OCI-LY3 (cell line): Measurements from ENCODE around the gene PTPN21.

Experiments
- H2AFZ ChIP-seq: fragments of 200-600, 300-600 bp; shearing (Covaris generic); 2 replicates; pipeline ENCODE4 v1.6.0; 2014; ENCODE audit warnings: antibody characterized with exemption, low read depth, low read length
- H3K27ac ChIP-seq: fragments of 200-600, 300-600 bp; sonication (generic); 2 replicates; pipeline ENCODE4 v1.5.1; 2014; ENCODE audit warnings: mild to moderate bottlenecking, low read length, moderate library complexity, mixed read lengths
- H3K27me3 ChIP-seq: fragments of 200-600, 300-600 bp; sonication (generic); 2 replicates; pipeline ENCODE4 v1.6.1; 2014; ENCODE audit warnings: low read depth, low read length, mixed read lengths
- H3K36me3 ChIP-seq: fragments of 200-600, 300-600 bp; sonication (generic); replicated peaks from 2 replicates; pipeline ENCODE3; 2014; ENCODE audit warnings: low read depth, low read length, mixed read lengths
- H3K4me1 ChIP-seq: fragments of 300-600, 200-600 bp; sonication (generic); 2 replicates; pipeline ENCODE4 v1.6.1; 2014; ENCODE audit warnings: low read length, mixed read lengths
- H3K4me2 ChIP-seq: fragments of 200-600, 300-600 bp; sonication (generic); 2 replicates; pipeline ENCODE4 v1.6.1; 2014; ENCODE audit warnings: low read length, mixed read lengths
- H3K4me3 ChIP-seq: fragments of 300-600, 200-600 bp; sonication (generic); 2 replicates; pipeline ENCODE4 v1.5.1; 2014; ENCODE audit warnings: antibody characterized with exemption, mild to moderate bottlenecking, low read length, moderate library complexity
- H3K79me2 ChIP-seq: fragments of 300-600, 200-600 bp; shearing (Covaris generic); 2 replicates; pipeline ENCODE4 v1.6.1; 2014; ENCODE audit warnings: mild to moderate bottlenecking, low read length, mixed read lengths
- H3K9ac ChIP-seq: fragments of 300-600, 200-600 bp; shearing (Covaris generic); 2 replicates; pipeline ENCODE4 v1.6.0; 2014; ENCODE audit warnings: mild to moderate bottlenecking, low read length, moderate library complexity
- H3K9me3 ChIP-seq: fragments of 200-600, 300-600 bp; shearing (Covaris generic); 2 replicates; pipeline ENCODE4 v1.6.1; 2014; ENCODE audit warnings: low read length, mixed read lengths; ENCODE audit not compliant: insufficient read depth
- H4K20me1 ChIP-seq: fragments of 200-600, 300-600 bp; sonication (generic); 2 replicates; pipeline ENCODE4 v1.6.1; 2016; ENCODE audit warnings: low read length, mixed read lengths; ENCODE audit not compliant: insufficient read depth
- EZH2phosphoT487 ChIP-seq: fragments of 200-600 bp; shearing (Covaris generic); IDR thresholded peaks from 2 replicates; pipeline ENCODE4 v1.6.1; 2018; ENCODE audit warnings: antibody characterized with exemption, mixed run types, low read depth
- TF ChIP-seq, protein P1 (sequence below): fragments of 200-600, 300-600 bp; sonication (generic); IDR thresholded peaks from 2 replicates; pipeline ENCODE4 v1.5.1; 2014; ENCODE audit warnings: antibody characterized with exemption, low read length, low read depth

PTPN21 gene

DNA sequence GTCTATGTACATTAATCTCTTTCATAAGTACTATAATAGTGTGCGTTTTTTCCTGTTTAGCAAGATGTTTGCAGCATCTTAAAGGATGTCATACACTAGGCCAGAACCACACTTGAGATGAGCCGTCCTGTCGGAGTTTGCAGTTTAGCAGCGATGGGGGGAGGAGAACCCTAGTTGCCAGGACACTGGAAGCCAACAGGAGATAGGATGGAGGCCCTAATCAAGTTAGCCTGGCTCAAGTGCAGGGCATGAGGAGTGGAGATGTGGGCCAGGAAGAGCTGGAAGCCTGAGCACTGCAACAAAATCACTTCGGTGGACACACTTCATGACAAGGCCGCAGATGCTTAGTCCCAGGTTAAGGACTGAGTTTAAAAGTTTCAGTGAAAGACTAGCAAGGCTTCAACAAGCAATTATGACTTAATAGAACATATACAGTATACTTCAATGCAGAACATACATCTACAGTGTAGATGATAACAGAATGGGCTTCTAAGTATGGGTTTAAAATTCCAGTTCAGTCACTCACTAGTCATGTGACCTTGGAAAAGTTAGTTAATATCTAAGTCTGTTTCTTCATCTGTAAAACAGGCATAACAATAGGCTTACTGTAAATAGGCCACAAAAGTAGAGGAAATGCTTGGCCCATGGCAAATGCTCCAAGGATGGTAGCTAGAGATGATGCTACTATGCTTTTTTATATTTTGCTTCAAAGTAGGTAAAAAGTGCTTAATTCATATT lies 77.1 kb downstream of the PTPN21 start:
- Histone ChIP-seq H3K4me2 (no peak overlapping the region), H4K20me1 (no peaks in the 10 kb centered on the region), H3K9ac (no peak overlapping the region), H3K79me2 (no peaks in the 10 kb centered on the region), H2AFZ (no peak overlapping the region), H3K9me3 (no peaks in the 10 kb centered on the region), H3K27ac (no peak overlapping the region), H3K27me3 (no peaks in the 10 kb centered on the region), H3K36me3 (no peaks in the 10 kb centered on the region), H3K4me1 (no peaks in the 10 kb centered on the region), H3K4me3 (no peak overlapping the region)
- no peak for TF ChIP-seq EZH2phosphoT487
- TF ChIP-seq, protein P1, sequence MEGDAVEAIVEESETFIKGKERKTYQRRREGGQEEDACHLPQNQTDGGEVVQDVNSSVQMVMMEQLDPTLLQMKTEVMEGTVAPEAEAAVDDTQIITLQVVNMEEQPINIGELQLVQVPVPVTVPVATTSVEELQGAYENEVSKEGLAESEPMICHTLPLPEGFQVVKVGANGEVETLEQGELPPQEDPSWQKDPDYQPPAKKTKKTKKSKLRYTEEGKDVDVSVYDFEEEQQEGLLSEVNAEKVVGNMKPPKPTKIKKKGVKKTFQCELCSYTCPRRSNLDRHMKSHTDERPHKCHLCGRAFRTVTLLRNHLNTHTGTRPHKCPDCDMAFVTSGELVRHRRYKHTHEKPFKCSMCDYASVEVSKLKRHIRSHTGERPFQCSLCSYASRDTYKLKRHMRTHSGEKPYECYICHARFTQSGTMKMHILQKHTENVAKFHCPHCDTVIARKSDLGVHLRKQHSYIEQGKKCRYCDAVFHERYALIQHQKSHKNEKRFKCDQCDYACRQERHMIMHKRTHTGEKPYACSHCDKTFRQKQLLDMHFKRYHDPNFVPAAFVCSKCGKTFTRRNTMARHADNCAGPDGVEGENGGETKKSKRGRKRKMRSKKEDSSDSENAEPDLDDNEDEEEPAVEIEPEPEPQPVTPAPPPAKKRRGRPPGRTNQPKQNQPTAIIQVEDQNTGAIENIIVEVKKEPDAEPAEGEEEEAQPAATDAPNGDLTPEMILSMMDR, result no peak

DNA sequence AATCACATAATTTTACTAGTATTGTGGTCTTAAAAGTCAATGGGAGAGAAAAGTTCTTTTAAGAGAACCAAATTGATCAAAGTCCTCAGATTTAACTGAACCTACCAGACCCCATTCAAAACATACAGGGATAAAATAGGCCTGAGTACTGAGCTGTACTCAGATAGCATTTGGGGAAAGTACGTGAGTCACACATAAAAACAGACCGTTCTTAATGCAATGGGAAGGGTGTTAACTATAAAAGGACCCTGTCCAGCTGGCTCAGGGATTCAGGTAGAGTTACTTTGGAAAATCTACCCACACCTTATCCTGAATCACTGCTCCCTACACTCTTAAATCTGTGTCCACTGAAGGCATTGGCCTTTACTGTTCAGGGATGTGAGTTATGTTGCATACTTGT lies 78.0 kb downstream of the PTPN21 start:
- H3K79me2 ChIP-seq, result no peaks in the 10 kb centered on the region
- H4K20me1 ChIP-seq, result no peaks in the 10 kb centered on the region
- no peak overlapping the region for H3K9ac ChIP-seq
- no peaks in the 10 kb centered on the region for H3K27me3 ChIP-seq
- H3K36me3 ChIP-seq, result no peaks in the 10 kb centered on the region
- H3K4me1 ChIP-seq, result no peaks in the 10 kb centered on the region
- TF ChIP-seq, protein P1, result no peak
- no peak for TF ChIP-seq EZH2phosphoT487
- no peaks in the 10 kb centered on the region for H3K9me3 ChIP-seq
- H3K27ac ChIP-seq, result no peak overlapping the region
- H2AFZ ChIP-seq, result no peak overlapping the region
- no peak overlapping the region for H3K4me2 ChIP-seq
- no peak overlapping the region for H3K4me3 ChIP-seq

DNA sequence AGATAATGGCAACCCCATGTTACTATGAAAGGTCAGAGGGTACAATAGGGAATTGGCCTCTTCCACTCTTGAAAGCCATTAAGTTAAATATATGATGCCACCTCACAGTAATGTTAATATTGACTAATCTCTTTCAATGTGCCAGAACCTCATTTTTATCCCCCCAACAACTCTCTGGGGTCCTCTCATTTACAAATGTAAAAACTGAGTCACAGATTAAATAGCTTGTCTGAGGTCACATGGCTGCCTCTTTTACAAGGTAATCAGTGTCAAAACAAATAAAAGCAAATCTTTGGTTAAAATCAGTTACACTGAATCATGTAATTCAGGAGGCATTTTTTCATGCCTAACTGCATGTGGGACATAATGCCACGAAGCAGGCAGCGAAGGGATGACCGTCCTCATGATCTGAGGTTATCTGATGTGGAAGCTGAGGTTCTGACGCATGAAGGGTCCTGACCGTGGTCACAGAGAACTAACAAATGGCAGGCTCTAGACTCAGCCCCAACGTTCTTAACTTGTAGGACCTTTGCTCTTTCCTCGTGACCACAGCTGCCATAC lies 78.5 kb downstream of the PTPN21 start:
- Histone ChIP-seq H4K20me1 (no peaks in the 10 kb centered on the region), H3K27me3 (no peaks in the 10 kb centered on the region), H3K4me2 (no peak overlapping the region), H3K4me1 (no peaks in the 10 kb centered on the region), H3K36me3 (no peaks in the 10 kb centered on the region), H2AFZ (no peak overlapping the region), H3K4me3 (no peak overlapping the region), H3K9me3 (no peaks in the 10 kb centered on the region), H3K79me2 (no peaks in the 10 kb centered on the region), H3K27ac (no peak overlapping the region), H3K9ac (no peak overlapping the region)
- TF ChIP-seq, protein P1, result no peak
- no peak for TF ChIP-seq EZH2phosphoT487

DNA sequence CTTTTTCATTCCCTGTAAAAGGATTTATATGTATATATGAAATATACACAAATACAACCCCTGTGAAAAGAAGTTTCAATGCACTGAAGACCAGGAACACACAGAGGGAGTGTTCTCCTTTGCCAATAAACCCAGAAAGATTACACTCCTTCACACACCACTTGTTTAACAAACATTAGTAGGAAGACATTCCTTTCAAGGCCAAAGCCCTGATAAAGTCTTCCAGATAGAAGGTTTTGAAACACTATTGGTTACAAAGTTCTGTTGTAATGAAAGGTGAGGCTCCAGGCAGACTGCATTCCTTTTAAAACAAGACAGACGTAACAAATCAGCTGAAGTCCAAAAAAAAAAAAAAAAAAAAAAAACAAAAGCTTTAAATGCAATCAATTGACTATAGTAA lies 81.0 kb downstream of the PTPN21 start:
- no peaks in the 10 kb centered on the region for H3K9me3 ChIP-seq
- no peaks in the 10 kb centered on the region for H3K27me3 ChIP-seq
- no peak overlapping the region for H3K4me3 ChIP-seq
- H3K79me2 ChIP-seq, result no peaks in the 10 kb centered on the region
- no peak overlapping the region for H3K27ac ChIP-seq
- no peak overlapping the region for H2AFZ ChIP-seq
- no peak overlapping the region for H3K9ac ChIP-seq
- TF ChIP-seq, protein P1, result no peak
- TF ChIP-seq EZH2phosphoT487, result no peak
- H4K20me1 ChIP-seq, result no peaks in the 10 kb centered on the region
- no peak overlapping the region for H3K4me2 ChIP-seq
- no peaks in the 10 kb centered on the region for H3K36me3 ChIP-seq
- H3K4me1 ChIP-seq, result no peaks in the 10 kb centered on the region
